ENCODE results near the gene SYMPK. TPM values are rescaled to one million over a fixed set of nuclear protein-coding genes. Genes with fewer than 3 reads are reported as not detected.

SYMPK gene
- total RNA-seq, 1 donor from 2014 or later = 73.1 TPM

GRCh38 chr19:45773384-45773783 lies 89.6 kb downstream of the SYMPK start:
- peaks cover 35% of the 10 kb centered on the region for H3K36me3 ChIP-seq
- H3K27ac ChIP-seq = no peak overlapping the region
- intact Hi-C loops (cut with DNase I) = no loop called here
- no peaks in the 10 kb centered on the region for H3K9me3 ChIP-seq
- peaks cover 10% of the 10 kb centered on the region for H3K4me1 ChIP-seq
- H3K27me3 ChIP-seq (ENCODE audit: low read depth) = peaks cover 28% of the 10 kb centered on the region
- ATAC-seq = no peak
- H3K4me3 ChIP-seq = no peak overlapping the region
- DNase-seq = no peak
- TF ChIP-seq, protein P1, sequence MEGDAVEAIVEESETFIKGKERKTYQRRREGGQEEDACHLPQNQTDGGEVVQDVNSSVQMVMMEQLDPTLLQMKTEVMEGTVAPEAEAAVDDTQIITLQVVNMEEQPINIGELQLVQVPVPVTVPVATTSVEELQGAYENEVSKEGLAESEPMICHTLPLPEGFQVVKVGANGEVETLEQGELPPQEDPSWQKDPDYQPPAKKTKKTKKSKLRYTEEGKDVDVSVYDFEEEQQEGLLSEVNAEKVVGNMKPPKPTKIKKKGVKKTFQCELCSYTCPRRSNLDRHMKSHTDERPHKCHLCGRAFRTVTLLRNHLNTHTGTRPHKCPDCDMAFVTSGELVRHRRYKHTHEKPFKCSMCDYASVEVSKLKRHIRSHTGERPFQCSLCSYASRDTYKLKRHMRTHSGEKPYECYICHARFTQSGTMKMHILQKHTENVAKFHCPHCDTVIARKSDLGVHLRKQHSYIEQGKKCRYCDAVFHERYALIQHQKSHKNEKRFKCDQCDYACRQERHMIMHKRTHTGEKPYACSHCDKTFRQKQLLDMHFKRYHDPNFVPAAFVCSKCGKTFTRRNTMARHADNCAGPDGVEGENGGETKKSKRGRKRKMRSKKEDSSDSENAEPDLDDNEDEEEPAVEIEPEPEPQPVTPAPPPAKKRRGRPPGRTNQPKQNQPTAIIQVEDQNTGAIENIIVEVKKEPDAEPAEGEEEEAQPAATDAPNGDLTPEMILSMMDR (IDR thresholded peaks at IDR 0.05) = no peak

DNA sequence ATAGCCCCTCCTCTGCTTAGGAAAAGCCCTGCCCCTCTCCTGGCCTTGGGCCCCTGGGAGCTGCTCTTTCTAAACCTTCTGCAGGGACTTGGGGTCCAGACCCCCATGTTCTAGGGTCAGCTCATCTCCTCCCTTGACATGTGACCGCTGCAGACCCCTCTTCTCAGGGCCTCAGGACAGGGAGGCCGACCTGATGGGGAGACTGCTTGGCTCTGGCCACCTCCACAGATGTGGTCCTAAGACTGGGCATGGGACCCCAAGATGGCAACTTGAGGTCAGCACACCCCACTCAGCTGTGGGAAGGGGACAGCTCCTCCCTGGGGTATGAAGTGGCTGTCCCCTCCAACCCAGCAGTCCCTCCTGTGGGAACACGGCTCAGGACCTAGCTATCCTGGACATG lies 90.0 kb downstream of the SYMPK start:
- Histone ChIP-seq H3K4me3 (no peak overlapping the region), H3K9me3 (no peaks in the 10 kb centered on the region), H3K4me1 (peaks cover 13% of the 10 kb centered on the region), H3K27ac (no peak overlapping the region), H3K36me3 (peaks cover 30% of the 10 kb centered on the region), H3K27me3 (ENCODE audit: low read depth) (peaks cover 24% of the 10 kb centered on the region)
- TF ChIP-seq, protein P1 (IDR thresholded peaks at IDR 0.05) = no peak
- DNase-seq = no peak
- ATAC-seq = no peak
- intact Hi-C loops (cut with DNase I) = no loop called here

- Histone ChIP-seq H3K36me3 (peaks cover 24% of the 10 kb centered on the region), H3K27ac (no peak overlapping the region), H3K4me1 (peaks cover 17% of the 10 kb centered on the region), H3K9me3 (no peaks in the 10 kb centered on the region), H3K4me3 (no peak overlapping the region), H3K27me3 (ENCODE audit: low read depth) (peaks cover 17% of the 10 kb centered on the region)
- no peak for DNase-seq
- TF ChIP-seq, protein P1 (IDR thresholded peaks at IDR 0.05) = no peak
- intact Hi-C loops (cut with DNase I) = no loop called here
- ATAC-seq = no peak
Observed at GRCh38 chr19:45772130-45772840, 90.7 kb downstream of the SYMPK start.

- Histone ChIP-seq H3K27ac (peak overlapping the region; percentile 89), H3K36me3 (peaks cover 16% of the 10 kb centered on the region), H3K27me3 (ENCODE audit: low read depth) (peaks cover 18% of the 10 kb centered on the region), H3K4me1 (peaks cover 26% of the 10 kb centered on the region), H3K9me3 (no peaks in the 10 kb centered on the region), H3K4me3 (peak overlapping the region; percentile 73)
- ATAC-seq = no peak
- TF ChIP-seq, protein P1 (IDR thresholded peaks at IDR 0.05) = no peak
- intact Hi-C loops (cut with DNase I) = no loop called here
- DNase-seq = no peak
Observed at GRCh38 chr19:45771311-45771933, 91.5 kb downstream of the SYMPK start.

DNA sequence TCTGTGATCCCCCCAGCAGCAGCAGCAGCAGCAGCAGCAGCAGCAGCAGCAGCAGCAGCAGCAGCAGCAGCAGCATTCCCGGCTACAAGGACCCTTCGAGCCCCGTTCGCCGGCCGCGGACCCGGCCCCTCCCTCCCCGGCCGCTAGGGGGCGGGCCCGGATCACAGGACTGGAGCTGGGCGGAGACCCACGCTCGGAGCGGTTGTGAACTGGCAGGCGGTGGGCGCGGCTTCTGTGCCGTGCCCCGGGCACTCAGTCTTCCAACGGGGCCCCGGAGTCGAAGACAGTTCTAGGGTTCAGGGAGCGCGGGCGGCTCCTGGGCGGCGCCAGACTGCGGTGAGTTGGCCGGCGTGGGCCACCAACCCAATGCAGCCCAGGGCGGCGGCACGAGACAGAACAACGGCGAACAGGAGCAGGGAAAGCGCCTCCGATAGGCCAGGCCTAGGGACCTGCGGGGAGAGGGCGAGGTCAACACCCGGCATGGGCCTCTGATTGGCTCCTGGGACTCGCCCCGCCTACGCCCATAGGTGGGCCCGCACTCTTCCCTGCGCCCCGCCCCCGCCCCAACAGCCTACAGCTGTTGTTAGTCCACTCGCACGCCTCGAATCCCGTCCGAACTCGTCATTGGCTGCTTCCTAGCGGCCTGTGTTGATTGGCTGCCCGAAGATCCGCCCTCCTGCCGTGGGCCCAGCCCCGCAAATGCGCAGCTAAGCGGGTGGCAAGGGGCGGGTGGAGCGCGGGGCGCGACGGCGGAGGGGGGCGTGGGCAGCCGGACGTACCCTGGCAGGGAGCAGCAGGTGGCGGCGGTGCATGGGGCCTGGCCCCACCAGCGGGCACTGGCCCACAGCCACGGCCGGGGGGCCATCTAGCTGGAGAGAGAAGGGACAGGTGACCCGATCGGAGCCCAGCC lies 92.5 kb downstream of the SYMPK start:
- Histone ChIP-seq H3K27me3 (ENCODE audit: low read depth) (peaks cover 26% of the 10 kb centered on the region), H3K27ac (peak overlapping the region; percentile 89), H3K4me1 (peaks cover 34% of the 10 kb centered on the region), H3K36me3 (peaks cover 14% of the 10 kb centered on the region), H3K4me3 (peak overlapping the region; percentile 73), H3K9me3 (no peaks in the 10 kb centered on the region)
- peak; percentile 96 for DNase-seq
- ATAC-seq = peak; percentile 85 to 89
- intact Hi-C loops (cut with DNase I) = no loop called here
- TF ChIP-seq, protein P1 (IDR thresholded peaks at IDR 0.05) = peak; percentile 97

All from lower lobe of right lung (tissue), 2 donors.